ENCODE data around the gene CNDP1.
"Not testable (repeated sequence)": the region's sequence is repeated elsewhere in the genome, so short reads cannot be mapped to it uniquely, and the experiment has no call there.

CNDP1 gene

GRCh38 chr18:74534150-74534969 is at the start of gene CNDP1:
Gene CNDP1 (plus strand): TSS chr18:74534500. CDS start chr18:74534668, 168 bp downstream.
- DNase-seq = no peak

GRCh38 chr18:74486119-74486849 is 48.0 kb upstream of the CNDP1 start:
- DNase-seq = no peak

- no peak for DNase-seq
Measured at GRCh38 chr18:74488354-74488753, 45.9 kb upstream of the CNDP1 start.

- no peak for DNase-seq
Measured at GRCh38 chr18:74488864-74489263, 45.4 kb upstream of the CNDP1 start.

- DNase-seq = peak; percentile 37
Measured at GRCh38 chr18:74489676-74490075, 44.6 kb upstream of the CNDP1 start.

GRCh38 chr18:74492259-74492658 is 42.0 kb upstream of the CNDP1 start:
- DNase-seq = no peak

- DNase-seq = peak; percentile 46
Measured at GRCh38 chr18:74493689-74494088, 40.6 kb upstream of the CNDP1 start.

- no peak for DNase-seq
Measured at GRCh38 chr18:74494514-74494913, 39.8 kb upstream of the CNDP1 start.

- peak; percentile 99 for DNase-seq
Measured at GRCh38 chr18:74495581-74496507, 38.5 kb upstream of the CNDP1 start, which contains the start of gene CNDP2. Gene CNDP2 (plus strand): TSS chr18:74496363. CDS start chr18:74499974, 3,611 bp downstream.

GRCh38 chr18:74496508-74497323 is 37.6 kb upstream of the CNDP1 start:
- DNase-seq = peak; percentile 54

- no peak for DNase-seq
Measured at GRCh38 chr18:74497324-74497676, 37.0 kb upstream of the CNDP1 start.

- DNase-seq = no peak
Measured at GRCh38 chr18:74497778-74498177, 36.5 kb upstream of the CNDP1 start.

GRCh38 chr18:74498712-74499627 is 35.3 kb upstream of the CNDP1 start:
- no peak for DNase-seq

- DNase-seq = no peak
Measured at GRCh38 chr18:74499633-74500032, 34.7 kb upstream of the CNDP1 start.

GRCh38 chr18:74500372-74500771 is 33.9 kb upstream of the CNDP1 start:
- no peak for DNase-seq

- not testable (repeated sequence) for DNase-seq
Measured at GRCh38 chr18:74500774-74501173, 33.5 kb upstream of the CNDP1 start.

GRCh38 chr18:74501386-74501785 is 32.9 kb upstream of the CNDP1 start:
- no peak for DNase-seq

GRCh38 chr18:74503137-74503536 is 31.2 kb upstream of the CNDP1 start:
- no peak for DNase-seq

- no peak for DNase-seq
Measured at GRCh38 chr18:74505776-74506175, 28.5 kb upstream of the CNDP1 start.

- no peak for DNase-seq
Measured at GRCh38 chr18:74506448-74507084, 27.7 kb upstream of the CNDP1 start.

Data from NCI-H82 (cell line).